ENCODE results near the gene FRS2. TPM values are rescaled to one million over a fixed set of nuclear protein-coding genes. Genes with fewer than 3 reads are reported as not detected.

The FRS2 gene
- total RNA-seq, 1 donor from 2014 or later: 29.7 TPM

- ATAC-seq (no peak), DNase-seq (no peak)
- H3K4me1 ChIP-seq: peaks cover 18% of the 10 kb centered on the region
- intact Hi-C loops (cut with DNase I): no loop called here
- H3K27me3 ChIP-seq (ENCODE audit: low read depth): no peaks in the 10 kb centered on the region
- TF ChIP-seq, protein P1, sequence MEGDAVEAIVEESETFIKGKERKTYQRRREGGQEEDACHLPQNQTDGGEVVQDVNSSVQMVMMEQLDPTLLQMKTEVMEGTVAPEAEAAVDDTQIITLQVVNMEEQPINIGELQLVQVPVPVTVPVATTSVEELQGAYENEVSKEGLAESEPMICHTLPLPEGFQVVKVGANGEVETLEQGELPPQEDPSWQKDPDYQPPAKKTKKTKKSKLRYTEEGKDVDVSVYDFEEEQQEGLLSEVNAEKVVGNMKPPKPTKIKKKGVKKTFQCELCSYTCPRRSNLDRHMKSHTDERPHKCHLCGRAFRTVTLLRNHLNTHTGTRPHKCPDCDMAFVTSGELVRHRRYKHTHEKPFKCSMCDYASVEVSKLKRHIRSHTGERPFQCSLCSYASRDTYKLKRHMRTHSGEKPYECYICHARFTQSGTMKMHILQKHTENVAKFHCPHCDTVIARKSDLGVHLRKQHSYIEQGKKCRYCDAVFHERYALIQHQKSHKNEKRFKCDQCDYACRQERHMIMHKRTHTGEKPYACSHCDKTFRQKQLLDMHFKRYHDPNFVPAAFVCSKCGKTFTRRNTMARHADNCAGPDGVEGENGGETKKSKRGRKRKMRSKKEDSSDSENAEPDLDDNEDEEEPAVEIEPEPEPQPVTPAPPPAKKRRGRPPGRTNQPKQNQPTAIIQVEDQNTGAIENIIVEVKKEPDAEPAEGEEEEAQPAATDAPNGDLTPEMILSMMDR (IDR thresholded peaks at IDR 0.05): no peak
- H3K27ac ChIP-seq: no peak overlapping the region
- H3K4me3 ChIP-seq: no peak overlapping the region
- H3K36me3 ChIP-seq: no peaks in the 10 kb centered on the region
- no peaks in the 10 kb centered on the region for H3K9me3 ChIP-seq
These were observed 24.9 kb downstream of the FRS2 start for GRCh38 chr12:69495071-69495470.

DNA sequence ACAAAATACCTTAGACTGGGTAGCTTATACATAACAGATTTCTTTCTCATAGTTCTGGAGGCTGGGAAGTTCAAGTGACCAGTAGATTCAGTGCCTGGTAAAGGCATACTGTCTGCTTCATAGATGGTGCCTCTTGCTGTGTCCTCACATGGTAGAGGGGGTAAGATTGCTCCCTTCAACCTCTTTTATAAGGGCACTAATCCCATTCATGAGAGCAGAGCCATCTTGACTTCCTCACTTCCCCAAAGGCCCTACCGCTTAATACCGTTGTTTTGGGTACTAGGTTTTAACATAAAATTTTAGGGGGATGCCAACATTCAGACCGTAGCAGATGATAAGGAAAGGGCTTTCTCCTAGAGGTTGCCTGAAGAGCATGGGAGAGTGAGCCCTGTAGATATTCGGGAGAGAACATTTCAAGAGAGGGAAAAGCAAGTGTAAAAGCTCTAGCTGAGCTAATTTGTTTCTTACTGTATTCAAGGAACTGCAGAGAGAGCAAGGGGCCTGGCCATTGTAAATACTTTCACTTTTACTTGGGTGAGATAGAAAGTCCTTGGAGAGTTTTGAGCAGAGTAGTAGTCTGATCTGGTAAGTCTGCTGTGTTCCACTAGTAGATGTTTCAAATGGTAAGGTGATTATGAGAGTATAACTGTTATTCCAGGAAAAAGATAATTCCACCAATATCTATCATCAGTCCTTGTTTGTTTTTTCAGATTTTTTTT is 27.3 kb downstream of the FRS2 start:
- H3K4me3 ChIP-seq: no peak overlapping the region
- TF ChIP-seq, protein P1 (IDR thresholded peaks at IDR 0.05): no peak
- peak overlapping the region; percentile 16 for H3K27ac ChIP-seq
- DNase-seq: no peak
- no peaks in the 10 kb centered on the region for H3K9me3 ChIP-seq
- no peaks in the 10 kb centered on the region for H3K27me3 ChIP-seq (ENCODE audit: low read depth)
- ATAC-seq: peak; percentile 70 to 89
- intact Hi-C loops (cut with DNase I): no loop called here
- peaks cover 23% of the 10 kb centered on the region for H3K4me1 ChIP-seq
- no peaks in the 10 kb centered on the region for H3K36me3 ChIP-seq

DNA sequence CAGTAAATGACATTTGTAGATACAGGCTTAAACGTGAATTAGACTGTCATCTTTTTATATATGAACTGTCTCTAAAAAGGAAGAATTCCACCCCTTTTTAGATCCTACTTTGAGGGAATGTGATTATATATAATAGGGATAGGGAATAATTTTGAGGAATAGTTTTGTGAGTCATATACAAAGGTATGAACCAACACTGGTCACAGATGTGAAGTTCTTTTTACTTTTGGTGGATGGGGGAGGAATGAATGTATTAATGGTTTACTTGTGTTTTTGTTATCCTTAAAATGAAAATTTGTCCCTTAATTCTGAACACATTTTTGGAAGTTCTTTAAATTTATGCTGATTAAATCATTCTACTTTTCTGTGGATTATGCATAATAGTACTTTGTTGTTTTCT is 30.4 kb downstream of the FRS2 start:
- Histone ChIP-seq H3K9me3 (no peaks in the 10 kb centered on the region), H3K27me3 (ENCODE audit: low read depth) (no peaks in the 10 kb centered on the region), H3K4me3 (no peak overlapping the region), H3K4me1 (peaks cover 35% of the 10 kb centered on the region), H3K27ac (no peak overlapping the region), H3K36me3 (no peaks in the 10 kb centered on the region)
- TF ChIP-seq, protein P1 (IDR thresholded peaks at IDR 0.05): no peak
- DNase-seq (no peak), ATAC-seq (no peak)
- intact Hi-C loops (cut with DNase I): no loop called here

- DNase-seq (no peak), ATAC-seq (no peak)
- H3K27ac ChIP-seq: no peak overlapping the region
- TF ChIP-seq, protein P1 (IDR thresholded peaks at IDR 0.05): no peak
- intact Hi-C loops (cut with DNase I): no loop called here
- peaks cover 41% of the 10 kb centered on the region for H3K4me1 ChIP-seq
- no peaks in the 10 kb centered on the region for H3K9me3 ChIP-seq
- no peak overlapping the region for H3K4me3 ChIP-seq
- no peaks in the 10 kb centered on the region for H3K36me3 ChIP-seq
- H3K27me3 ChIP-seq (ENCODE audit: low read depth): no peaks in the 10 kb centered on the region
These were observed 31.1 kb downstream of the FRS2 start for GRCh38 chr12:69501154-69501895.

- TF ChIP-seq, protein P1 (IDR thresholded peaks at IDR 0.05): no peak
- ATAC-seq (no peak), DNase-seq (no peak)
- H3K9me3 ChIP-seq: no peaks in the 10 kb centered on the region
- intact Hi-C loops (cut with DNase I): no loop called here
- H3K27ac ChIP-seq: no peak overlapping the region
- H3K4me1 ChIP-seq: peaks cover 36% of the 10 kb centered on the region
- no peak overlapping the region for H3K4me3 ChIP-seq
- H3K27me3 ChIP-seq (ENCODE audit: low read depth): no peaks in the 10 kb centered on the region
- no peaks in the 10 kb centered on the region for H3K36me3 ChIP-seq
These were observed 32.3 kb downstream of the FRS2 start for GRCh38 chr12:69502345-69503081.

Measured in lower lobe of right lung (tissue), 2 donors.